Stimulated activated CD4-positive, alpha-beta T cell treated with anti-CD3 and anti-CD28 coated beads, Interleukin-4, amount 100 ng/mL, for 4 hours (primary cell): ENCODE data around the gene HIC1.

Experiments used
- DNase-seq, 2 experiments: peaks; one replicate each; pipeline ENCODE4 v3.0.0-alpha.2; 2020

The HIC1 gene

GRCh38 chr17:2025622-2026309 lies 29.1 kb upstream of the HIC1 start:
- DNase-seq, result peak in 1 of 2 experiments; percentile 18

- no peak for DNase-seq
Observed at GRCh38 chr17:2027528-2028233, 27.2 kb upstream of the HIC1 start.

GRCh38 chr17:2028234-2028614 lies 26.7 kb upstream of the HIC1 start:
- DNase-seq, result no peak

GRCh38 chr17:2028737-2029136 lies 26.2 kb upstream of the HIC1 start:
- no peak for DNase-seq

- DNase-seq, result peak; percentile 83 to 86
Observed at GRCh38 chr17:2029911-2030778, 24.8 kb upstream of the HIC1 start, which contains the start of gene DPH1. TSS of gene DPH1 (plus strand) at chr17:2030153. CDS start at chr17:2030170, 17 bp downstream.

- DNase-seq, result peak; percentile 39 to 60
Observed at GRCh38 chr17:2030779-2031163, 24.1 kb upstream of the HIC1 start.

GRCh38 chr17:2033153-2033552 lies 21.8 kb upstream of the HIC1 start:
- DNase-seq, result no peak

- no peak for DNase-seq
Observed at GRCh38 chr17:2034157-2034556, 20.7 kb upstream of the HIC1 start.

- DNase-seq, result no peak
Observed at GRCh38 chr17:2034806-2035540, 19.9 kb upstream of the HIC1 start.

- DNase-seq, result no peak
Observed at GRCh38 chr17:2035541-2036488, 19.1 kb upstream of the HIC1 start.

- no peak for DNase-seq
Observed at GRCh38 chr17:2037155-2037554, 17.7 kb upstream of the HIC1 start.

- no peak for DNase-seq
Observed at GRCh38 chr17:2040219-2040827, 14.6 kb upstream of the HIC1 start.

GRCh38 chr17:2040942-2041560 lies 13.9 kb upstream of the HIC1 start:
- no peak for DNase-seq

GRCh38 chr17:2041561-2042389 lies 13.1 kb upstream of the HIC1 start, which contains the start of gene OVCA2:
TSS of gene OVCA2 (plus strand) at chr17:2042022. CDS start at chr17:2042048, 26 bp downstream.
- peak; percentile 97 to 98 for DNase-seq

GRCh38 chr17:2042390-2042847 lies 12.5 kb upstream of the HIC1 start:
- DNase-seq, result no peak

- no peak for DNase-seq
Observed at GRCh38 chr17:2042933-2043332, 12.0 kb upstream of the HIC1 start.

GRCh38 chr17:2043785-2044184 lies 11.1 kb upstream of the HIC1 start:
- no peak for DNase-seq

- no peak for DNase-seq
Observed at GRCh38 chr17:2044263-2044894, 10.5 kb upstream of the HIC1 start.

- no peak for DNase-seq
Observed at GRCh38 chr17:2047590-2047989, 7.3 kb upstream of the HIC1 start.
